Measurements from ENCODE around the gene MYD88. TPM values are rescaled to one million over a fixed set of nuclear protein-coding genes. Genes with fewer than 3 reads are reported as not detected.

Gene MYD88
- total RNA-seq, 1 donor from 2014 or later = 51.0 TPM

DNA sequence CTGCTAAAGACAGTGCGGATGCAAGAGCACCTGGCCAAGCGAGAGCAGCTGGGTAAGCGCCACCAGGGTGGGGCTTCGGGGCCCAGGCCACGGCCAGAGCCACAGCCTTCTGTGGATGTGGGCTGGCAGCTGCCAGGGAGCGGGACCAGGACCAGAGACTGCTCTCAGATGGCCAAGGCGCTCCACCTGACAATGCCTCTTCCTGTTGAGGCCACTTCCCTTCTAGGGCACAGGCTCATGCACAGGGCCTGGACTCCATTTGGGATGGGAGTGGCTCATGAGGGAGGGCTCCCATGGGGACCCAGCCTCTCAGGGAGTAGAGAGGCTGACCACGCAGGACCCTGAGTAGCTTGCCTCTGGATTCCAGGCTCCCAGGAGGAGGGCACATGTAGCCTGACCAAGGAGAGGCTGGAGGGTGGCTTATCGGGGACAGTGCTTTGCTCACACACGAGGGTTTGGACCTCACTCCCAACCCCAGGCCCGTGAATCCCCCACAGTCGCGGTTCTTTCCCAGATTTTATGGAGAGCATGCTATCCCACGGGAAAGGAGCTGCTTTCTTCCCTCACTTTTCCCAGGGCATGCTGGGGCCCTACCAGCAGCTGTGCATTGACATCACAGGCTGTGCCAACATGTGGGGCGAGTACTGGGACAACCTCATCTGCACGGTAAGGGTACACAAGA, 26.6 kb upstream of the MYD88 start:
- H3K27ac Mint-ChIP-seq (ENCODE audit: unreplicated experiment) = no peak overlapping the region
- DNase-seq (ENCODE audit: low spot score) = no peak
- H3K4me3 Mint-ChIP-seq (ENCODE audit: unreplicated experiment) = no peak overlapping the region
- TF ChIP-seq, protein P1, sequence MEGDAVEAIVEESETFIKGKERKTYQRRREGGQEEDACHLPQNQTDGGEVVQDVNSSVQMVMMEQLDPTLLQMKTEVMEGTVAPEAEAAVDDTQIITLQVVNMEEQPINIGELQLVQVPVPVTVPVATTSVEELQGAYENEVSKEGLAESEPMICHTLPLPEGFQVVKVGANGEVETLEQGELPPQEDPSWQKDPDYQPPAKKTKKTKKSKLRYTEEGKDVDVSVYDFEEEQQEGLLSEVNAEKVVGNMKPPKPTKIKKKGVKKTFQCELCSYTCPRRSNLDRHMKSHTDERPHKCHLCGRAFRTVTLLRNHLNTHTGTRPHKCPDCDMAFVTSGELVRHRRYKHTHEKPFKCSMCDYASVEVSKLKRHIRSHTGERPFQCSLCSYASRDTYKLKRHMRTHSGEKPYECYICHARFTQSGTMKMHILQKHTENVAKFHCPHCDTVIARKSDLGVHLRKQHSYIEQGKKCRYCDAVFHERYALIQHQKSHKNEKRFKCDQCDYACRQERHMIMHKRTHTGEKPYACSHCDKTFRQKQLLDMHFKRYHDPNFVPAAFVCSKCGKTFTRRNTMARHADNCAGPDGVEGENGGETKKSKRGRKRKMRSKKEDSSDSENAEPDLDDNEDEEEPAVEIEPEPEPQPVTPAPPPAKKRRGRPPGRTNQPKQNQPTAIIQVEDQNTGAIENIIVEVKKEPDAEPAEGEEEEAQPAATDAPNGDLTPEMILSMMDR (IDR thresholded peaks at IDR 0.05; ENCODE audit: unreplicated experiment) = no peak
- H3K9me3 Mint-ChIP-seq (ENCODE audit: unreplicated experiment) = no peaks in the 10 kb centered on the region
- H3K27me3 Mint-ChIP-seq (ENCODE audit: unreplicated experiment) = peaks cover 7% of the 10 kb centered on the region
- no peaks in the 10 kb centered on the region for H3K4me1 Mint-ChIP-seq (ENCODE audit: unreplicated experiment)
- H3K36me3 Mint-ChIP-seq (ENCODE audit: low read depth, unreplicated experiment) = no peaks in the 10 kb centered on the region

DNA sequence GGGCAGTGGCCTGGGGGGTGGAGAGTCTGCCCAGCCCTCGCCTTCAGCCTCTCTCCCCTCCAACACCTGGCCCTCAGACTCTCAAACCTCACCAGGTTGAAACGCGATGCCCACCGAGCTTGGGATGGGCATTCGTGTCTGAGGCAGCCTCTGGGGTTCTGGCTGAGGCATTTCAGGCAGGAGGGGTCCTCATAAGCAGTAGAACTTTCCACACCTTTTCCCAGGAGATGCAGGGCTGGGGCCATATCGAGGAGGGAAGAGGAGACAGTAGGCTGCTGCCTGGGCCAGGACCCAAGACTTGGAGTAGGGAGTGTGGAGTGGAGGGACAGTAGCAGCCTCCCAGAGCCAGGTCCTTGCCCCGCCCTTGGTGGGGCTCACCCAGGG, 26.1 kb upstream of the MYD88 start:
- no peak for DNase-seq (ENCODE audit: low spot score)

GRCh38 chr3:38114052-38114874, 24.2 kb upstream of the MYD88 start:
- Mint-ChIP-seq H3K27ac (ENCODE audit: unreplicated experiment) (no peak overlapping the region), H3K4me1 (ENCODE audit: unreplicated experiment) (no peaks in the 10 kb centered on the region), H3K36me3 (ENCODE audit: low read depth, unreplicated experiment) (no peaks in the 10 kb centered on the region), H3K27me3 (ENCODE audit: unreplicated experiment) (peaks cover 7% of the 10 kb centered on the region), H3K4me3 (ENCODE audit: unreplicated experiment) (no peak overlapping the region), H3K9me3 (ENCODE audit: unreplicated experiment) (no peaks in the 10 kb centered on the region)
- DNase-seq (ENCODE audit: low spot score) = no peak
- TF ChIP-seq, protein P1 (IDR thresholded peaks at IDR 0.05; ENCODE audit: unreplicated experiment) = no peak

More for the DNA sequence above, 26.1 kb upstream of the MYD88 start:
- Mint-ChIP-seq H3K4me1 (ENCODE audit: unreplicated experiment) (no peaks in the 10 kb centered on the region), H3K27me3 (ENCODE audit: unreplicated experiment) (peaks cover 7% of the 10 kb centered on the region), H3K36me3 (ENCODE audit: low read depth, unreplicated experiment) (no peaks in the 10 kb centered on the region), H3K27ac (ENCODE audit: unreplicated experiment) (no peak overlapping the region), H3K4me3 (ENCODE audit: unreplicated experiment) (no peak overlapping the region), H3K9me3 (ENCODE audit: unreplicated experiment) (no peaks in the 10 kb centered on the region)
- TF ChIP-seq, protein P1 (IDR thresholded peaks at IDR 0.05; ENCODE audit: unreplicated experiment) = no peak

GRCh38 chr3:38114875-38115644, 23.4 kb upstream of the MYD88 start:
- DNase-seq (ENCODE audit: low spot score) = no peak
- TF ChIP-seq, protein P1 (IDR thresholded peaks at IDR 0.05; ENCODE audit: unreplicated experiment) = no peak
- Mint-ChIP-seq H3K4me3 (ENCODE audit: unreplicated experiment) (no peak overlapping the region), H3K27me3 (ENCODE audit: unreplicated experiment) (peaks cover 7% of the 10 kb centered on the region), H3K27ac (ENCODE audit: unreplicated experiment) (no peak overlapping the region), H3K36me3 (ENCODE audit: low read depth, unreplicated experiment) (no peaks in the 10 kb centered on the region), H3K4me1 (ENCODE audit: unreplicated experiment) (no peaks in the 10 kb centered on the region), H3K9me3 (ENCODE audit: unreplicated experiment) (no peaks in the 10 kb centered on the region)

All from endothelial cell (in vitro differentiated cells).